Measurements from ENCODE around the gene UGDH.

DNA sequence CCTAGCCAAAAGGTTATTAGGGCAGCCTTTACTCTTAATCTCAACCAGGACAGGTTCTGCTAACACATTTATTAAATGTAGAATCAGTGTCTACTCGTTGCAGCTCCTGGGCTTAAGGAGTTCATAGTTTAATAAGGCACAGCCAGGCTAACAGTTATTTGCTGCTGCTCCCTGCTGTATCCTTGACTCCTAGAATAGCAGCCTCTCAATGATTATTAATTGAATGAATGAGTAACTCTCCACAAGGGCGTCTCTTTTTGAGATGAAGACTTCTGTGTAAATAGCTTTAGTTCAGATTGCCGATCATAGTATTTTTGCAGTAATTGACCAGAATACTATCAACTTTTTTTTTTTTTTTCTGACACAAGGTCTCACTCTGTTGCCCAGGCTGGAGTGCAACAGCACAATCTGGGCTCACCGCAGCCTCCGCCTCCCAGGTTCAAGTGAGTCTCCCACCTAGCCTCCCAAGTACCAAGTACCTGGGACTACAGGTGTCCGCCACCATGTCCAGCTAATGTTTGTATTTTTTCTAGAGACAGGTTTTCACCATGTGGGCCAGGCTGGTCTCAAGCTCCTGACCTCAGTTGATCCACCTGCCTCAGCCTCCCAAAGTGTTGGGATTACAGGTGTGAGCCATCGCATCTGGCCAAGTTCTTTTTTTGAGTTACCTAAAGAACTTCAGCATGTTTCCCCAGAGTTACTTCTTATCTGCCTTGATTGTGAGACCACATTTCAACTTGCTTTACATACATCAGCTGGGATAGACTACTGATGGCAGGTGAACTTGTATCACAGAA is 2.9 kb downstream of the UGDH start:
- TF ChIP-seq POLR2AphosphoS5 (IDR thresholded peaks at IDR 0.05; ENCODE audit: low read depth, low read length) = no peak
- no peak for TF ChIP-seq KDM1A (IDR thresholded peaks at IDR 0.05; ENCODE audit: borderline replicate concordance, low read length)
- no peak for TF ChIP-seq RFX5 (IDR thresholded peaks at IDR 0.05; ENCODE audit: borderline replicate concordance, low read depth, low read length)
- TF ChIP-seq YY1 (IDR thresholded peaks at IDR 0.05; ENCODE audit: low read depth, low read length) = no peak
- TF ChIP-seq, protein P1, sequence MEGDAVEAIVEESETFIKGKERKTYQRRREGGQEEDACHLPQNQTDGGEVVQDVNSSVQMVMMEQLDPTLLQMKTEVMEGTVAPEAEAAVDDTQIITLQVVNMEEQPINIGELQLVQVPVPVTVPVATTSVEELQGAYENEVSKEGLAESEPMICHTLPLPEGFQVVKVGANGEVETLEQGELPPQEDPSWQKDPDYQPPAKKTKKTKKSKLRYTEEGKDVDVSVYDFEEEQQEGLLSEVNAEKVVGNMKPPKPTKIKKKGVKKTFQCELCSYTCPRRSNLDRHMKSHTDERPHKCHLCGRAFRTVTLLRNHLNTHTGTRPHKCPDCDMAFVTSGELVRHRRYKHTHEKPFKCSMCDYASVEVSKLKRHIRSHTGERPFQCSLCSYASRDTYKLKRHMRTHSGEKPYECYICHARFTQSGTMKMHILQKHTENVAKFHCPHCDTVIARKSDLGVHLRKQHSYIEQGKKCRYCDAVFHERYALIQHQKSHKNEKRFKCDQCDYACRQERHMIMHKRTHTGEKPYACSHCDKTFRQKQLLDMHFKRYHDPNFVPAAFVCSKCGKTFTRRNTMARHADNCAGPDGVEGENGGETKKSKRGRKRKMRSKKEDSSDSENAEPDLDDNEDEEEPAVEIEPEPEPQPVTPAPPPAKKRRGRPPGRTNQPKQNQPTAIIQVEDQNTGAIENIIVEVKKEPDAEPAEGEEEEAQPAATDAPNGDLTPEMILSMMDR (IDR thresholded peaks at IDR 0.05; ENCODE audit: control extremely low read depth in 1 of 3, insufficient read depth in 1 of 3, low read depth in 1 of 3, low read length in 3 of 3) = no peak
- no peak for TF ChIP-seq NANOG (IDR thresholded peaks at IDR 0.05; ENCODE audit: insufficient read depth, low read depth, low read length, poor library complexity, severe bottlenecking)
- TF ChIP-seq EZH2 (IDR thresholded peaks at IDR 0.05; ENCODE audit: low read depth, low read length, severe bottlenecking) = no peak
- no peak for TF ChIP-seq POLR2A (IDR thresholded peaks at IDR 0.05; ENCODE audit: control extremely low read depth in 1 of 2, low read depth in 2 of 2, low read length in 2 of 2)
- TF ChIP-seq TAF1 (IDR thresholded peaks at IDR 0.05; ENCODE audit: low read depth, low read length) = no peak
- no peak for TF ChIP-seq CREB1 (IDR thresholded peaks at IDR 0.05)
- no peak for TF ChIP-seq HDAC6 (IDR thresholded peaks at IDR 0.05; ENCODE audit: low read depth, low read length)
- TF ChIP-seq GTF2F1 (IDR thresholded peaks at IDR 0.05; ENCODE audit: borderline replicate concordance, low read depth, low read length) = no peak
- TF ChIP-seq MAFK (IDR thresholded peaks at IDR 0.05; ENCODE audit: low read depth, low read length) = no peak

Data from H1 (cell line).